GM23338 (cell line): ENCODE data around the gene GPSM1. TPM values are rescaled to one million over a fixed set of nuclear protein-coding genes. Genes with fewer than 3 reads are reported as not detected.

Experiments used
- ATAC-seq: fragments of 200-7000 bp; cut with Tn5 transposase; 3 replicates; pipeline ENCODE4 v1.9.1; 2020
- DNase-seq: peaks from one replicate; pipeline ENCODE4 v3.0.0-alpha.2; 2015; ENCODE audit warnings: low spot score
- H2AFZ ChIP-seq: fragments of 200-600 bp; sonication (generic); 2 replicates; pipeline ENCODE4 v1.8.0; 2016; ENCODE audit warnings: antibody characterized with exemption, mild to moderate bottlenecking, moderate library complexity
- H3F3A ChIP-seq: fragments of 200-600 bp; sonication (generic); replicated peaks from 2 replicates; pipeline ENCODE4 v1.8.0; 2017; ENCODE audit warnings: antibody characterized with exemption, mixed run types, low read depth
- H3K27ac ChIP-seq: fragments of 200-600 bp; sonication (generic); 2 replicates; pipeline ENCODE4 v1.6.1; 2016; ENCODE audit warnings: low read depth
- H3K27me3 ChIP-seq: fragments of 200-600 bp; sonication (generic); 2 replicates; pipeline ENCODE4 v1.8.0; 2016; ENCODE audit warnings: mild to moderate bottlenecking, mixed run types, moderate library complexity; ENCODE audit not compliant: insufficient read depth
- H3K36me3 ChIP-seq: fragments of 200-600 bp; sonication (generic); 2 replicates; pipeline ENCODE4 v1.8.0; 2016; ENCODE audit warnings: mild to moderate bottlenecking; ENCODE audit not compliant: insufficient read depth
- H3K4me1 ChIP-seq: fragments of 200-600 bp; sonication (generic); 2 replicates; pipeline ENCODE4 v1.8.0; 2016; ENCODE audit warnings: mild to moderate bottlenecking, moderate library complexity; ENCODE audit not compliant: insufficient read depth
- H3K4me2 ChIP-seq: fragments of 200-600 bp; sonication (generic); 2 replicates; pipeline ENCODE4 v1.7.1; 2017; ENCODE audit warnings: mixed run types
- H3K4me3 ChIP-seq: fragments of 200-600 bp; sonication (generic); 2 replicates; pipeline ENCODE4 v1.6.1; 2016; ENCODE audit warnings: mixed run types
- H3K79me2 ChIP-seq: fragments of 200-600 bp; sonication (generic); replicated peaks from 2 replicates; pipeline ENCODE4 v1.8.0; 2017; ENCODE audit warnings: mild to moderate bottlenecking; ENCODE audit not compliant: insufficient read depth
- H3K9me2 ChIP-seq: fragments of 200-600 bp; sonication (generic); 2 replicates; pipeline ENCODE4 v1.8.0; 2017; ENCODE audit not compliant: insufficient read depth
- H4K20me1 ChIP-seq: fragments of 200-600 bp; sonication (generic); replicated peaks from 2 replicates; pipeline ENCODE4 v1.8.0; 2017; ENCODE audit warnings: mild to moderate bottlenecking; ENCODE audit not compliant: insufficient read depth
- H3K27ac Mint-ChIP-seq: 2 replicates; pipeline ENCODE4 v1.8.0; 2020; ENCODE audit warnings: inconsistent platforms, mild to moderate bottlenecking, moderate library complexity, mixed read lengths
- H3K27me3 Mint-ChIP-seq: 3 replicates; pipeline ENCODE4 v1.8.0; 2022; ENCODE audit warnings: low read depth, mild to moderate bottlenecking, moderate library complexity, mixed read lengths, inconsistent platforms; ENCODE audit not compliant: insufficient read depth, poor library complexity
- H3K36me3 Mint-ChIP-seq: 3 replicates; pipeline ENCODE4 v1.8.0; 2021; ENCODE audit warnings: low read depth, mild to moderate bottlenecking, inconsistent platforms, moderate library complexity, mixed read lengths
- H3K4me1 Mint-ChIP-seq: 3 replicates; pipeline ENCODE4 v1.8.0; 2020; ENCODE audit warnings: mild to moderate bottlenecking, inconsistent platforms, mixed read lengths
- H3K4me3 Mint-ChIP-seq: 3 replicates; pipeline ENCODE4 v1.8.0; 2021; ENCODE audit warnings: moderate library complexity, mild to moderate bottlenecking, inconsistent platforms, mixed read lengths
- H3K9me3 Mint-ChIP-seq: 3 replicates; pipeline ENCODE4 v1.8.0; 2020; ENCODE audit warnings: moderate library complexity, mild to moderate bottlenecking, inconsistent platforms, mixed read lengths
- CTCF ChIP-seq, 2 experiments: fragments of 200-600 bp in 1 of 2; sonication (generic) in 1 of 2; conservative IDR thresholded peaks; 2 replicates each; pipeline versions ENCODE4 v1.5.1 to v1.6.1; 2016 to 2017; ENCODE audit warnings: antibody characterized with exemption in 2 of 2, low read depth in 2 of 2, mild to moderate bottlenecking in 2 of 2, moderate library complexity in 1 of 2
- REST ChIP-seq: IDR thresholded peaks from one replicate; pipeline ENCODE4 v1.6.1; 2018; ENCODE audit warnings: antibody characterized with exemption; ENCODE audit not compliant: unreplicated experiment
- STAT1 ChIP-seq: IDR thresholded peaks from one replicate; pipeline ENCODE4 v1.6.1; 2016; ENCODE audit warnings: antibody characterized with exemption; ENCODE audit not compliant: unreplicated experiment
- ZNF462 ChIP-seq: fragments of 250-450 bp; sonication (Bioruptor Pico); IDR thresholded peaks from 2 replicates; pipeline ENCODE4 v1.5.0; 2020; ENCODE audit warnings: mild to moderate bottlenecking, moderate library complexity
- polyA plus RNA-seq: library from polyadenylated mRNA; unstranded; fragments of >200 nt; fragmentation: Nextera tagmentation; extraction: Ambion mirVana; gene quantifications from 2 replicates; pipeline ENCODE4 v1.2.1, GENCODE V29; 2016
- total RNA-seq: library from RNA; depleted of rRNA; stranded (reverse); fragments of >200 nt; shearing (Covaris generic); gene quantifications from 2 replicates; pipeline ENCODE4 v1.2.3, GENCODE V29; 2014

GPSM1 gene
- total and polyA plus RNA-seq, 2 experiments from 2014 or later = 4.8 to 23.2 TPM

- Histone ChIP-seq H3K4me2 (no peak overlapping the region), H3K4me3 (no peak overlapping the region), H3K36me3 (no peaks in the 10 kb centered on the region), H3K9me2 (no peaks in the 10 kb centered on the region), H3K27me3 (no peaks in the 10 kb centered on the region), H4K20me1 (no peaks in the 10 kb centered on the region), H3K79me2 (no peaks in the 10 kb centered on the region), H3F3A (peaks cover 11% of the 10 kb centered on the region; the same call in 1 of the 2 replicates), H2AFZ (no peak overlapping the region), H3K27ac (no peak overlapping the region), H3K4me1 (no peaks in the 10 kb centered on the region)
- Mint-ChIP-seq H3K27ac (no peak overlapping the region), H3K4me3 (no peak overlapping the region), H3K36me3 (no peaks in the 10 kb centered on the region), H3K4me1 (no peaks in the 10 kb centered on the region), H3K9me3 (no peaks in the 10 kb centered on the region), H3K27me3 (peaks cover 3% of the 10 kb centered on the region)
- no peak for DNase-seq
- ATAC-seq = no peak
- TF ChIP-seq REST (no peak), STAT1 (no peak), ZNF462 (CRISPR knock-in tag) (no peak), CTCF (conservative IDR thresholded peaks at IDR 0.05; ENCODE audit: low read depth in 2 of 2) (no peak)
Measured at GRCh38 chr9:136291306-136292025, 35.9 kb upstream of the GPSM1 start.
